Lower lobe of right lung (tissue), 2 donors: ENCODE measurements around the gene RALB. TPM values are rescaled to one million over a fixed set of nuclear protein-coding genes. Genes with fewer than 3 reads are reported as not detected.

Experiments
- ATAC-seq, 2 donors: fragments of 200-7000 bp; cut with Tn5 transposase; one replicate each; pipeline ENCODE4 v1.9.1; 2020 to 2022; ENCODE audit warnings: mild to moderate bottlenecking in 2 of 2, moderate library complexity in 2 of 2
- DNase-seq: peaks from one replicate; pipeline ENCODE4 v3.0.0-alpha.2; 2020
- H3K27ac ChIP-seq: fragments of 200-600 bp; one replicate; pipeline ENCODE4 v1.8.0; 2022
- H3K27me3 ChIP-seq: fragments of 200-600 bp; one replicate; pipeline ENCODE4 v1.8.0; 2022; ENCODE audit warnings: low read depth
- H3K36me3 ChIP-seq: fragments of 200-600 bp; one replicate; pipeline ENCODE4 v1.8.0; 2022; ENCODE audit warnings: mild to moderate bottlenecking
- H3K4me1 ChIP-seq: fragments of 200-600 bp; one replicate; pipeline ENCODE4 v1.8.0; 2022
- H3K4me3 ChIP-seq: fragments of 200-600 bp; one replicate; pipeline ENCODE4 v1.8.0; 2022; ENCODE audit warnings: mild to moderate bottlenecking
- H3K9me3 ChIP-seq: fragments of 200-600 bp; one replicate; pipeline ENCODE4 v1.8.0; 2022
- CTCF ChIP-seq: fragments of 200-600 bp; IDR thresholded peaks from one replicate; pipeline ENCODE4 v1.8.0; 2022; ENCODE audit warnings: antibody characterized with exemption, mild to moderate bottlenecking
- intact Hi-C: fragments of 100-400 bp; cut with DNase I; formaldehyde crosslinking; loops from one replicate; pipeline ENCODE4 v1.11.0; 2022
- total RNA-seq: library from RNA; stranded (reverse); fragmentation: NEBNext Ultra II Directional; extraction: Animal tissue kit (Norgen Biotek cat#: 25700); gene quantifications from one replicate; pipeline ENCODE4 v1.2.1, GENCODE V29; 2021
- donor health status: DM: no; HTN: yes; CAD: no; lungs with severe emphysema.

Gene RALB
- total RNA-seq, 1 donor from 2014 or later, result 65.8 TPM

- peak; percentile 28 for DNase-seq
- intact Hi-C loops, result no loop called here
- no peaks in the 10 kb centered on the region for H3K36me3 ChIP-seq
- H3K4me3 ChIP-seq, result no peak overlapping the region
- no peaks in the 10 kb centered on the region for H3K9me3 ChIP-seq
- ATAC-seq, result no peak
- no peaks in the 10 kb centered on the region for H3K27me3 ChIP-seq
- no peak overlapping the region for H3K27ac ChIP-seq
- no peak for TF ChIP-seq CTCF
- peaks cover 32% of the 10 kb centered on the region for H3K4me1 ChIP-seq
Measured at GRCh38 chr2:120316528-120317179, 64.0 kb downstream of the RALB start.

DNA sequence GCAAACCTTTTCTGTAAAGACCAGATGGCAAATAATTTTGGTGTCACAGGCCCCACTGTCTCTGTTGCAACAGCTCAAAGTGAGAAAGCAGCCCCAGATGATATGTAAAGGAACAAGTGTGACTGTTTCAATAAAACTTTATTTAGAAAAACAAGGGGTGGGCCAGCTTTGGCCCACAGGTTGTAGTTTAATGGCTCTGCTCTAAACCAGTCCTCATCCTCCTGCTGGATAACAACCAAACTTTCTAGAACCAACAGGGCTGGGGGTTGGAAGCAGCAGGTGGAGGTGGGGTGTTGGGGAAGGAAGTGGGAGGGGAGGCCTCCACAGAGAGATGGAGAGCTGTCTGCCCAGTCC is 64.5 kb downstream of the RALB start:
- no peak overlapping the region for H3K27ac ChIP-seq
- ATAC-seq, result no peak
- no peaks in the 10 kb centered on the region for H3K36me3 ChIP-seq
- intact Hi-C loops, result no loop called here
- DNase-seq, result no peak
- H3K9me3 ChIP-seq, result no peaks in the 10 kb centered on the region
- no peaks in the 10 kb centered on the region for H3K27me3 ChIP-seq
- H3K4me1 ChIP-seq, result peaks cover 32% of the 10 kb centered on the region
- TF ChIP-seq CTCF, result no peak
- no peak overlapping the region for H3K4me3 ChIP-seq

DNA sequence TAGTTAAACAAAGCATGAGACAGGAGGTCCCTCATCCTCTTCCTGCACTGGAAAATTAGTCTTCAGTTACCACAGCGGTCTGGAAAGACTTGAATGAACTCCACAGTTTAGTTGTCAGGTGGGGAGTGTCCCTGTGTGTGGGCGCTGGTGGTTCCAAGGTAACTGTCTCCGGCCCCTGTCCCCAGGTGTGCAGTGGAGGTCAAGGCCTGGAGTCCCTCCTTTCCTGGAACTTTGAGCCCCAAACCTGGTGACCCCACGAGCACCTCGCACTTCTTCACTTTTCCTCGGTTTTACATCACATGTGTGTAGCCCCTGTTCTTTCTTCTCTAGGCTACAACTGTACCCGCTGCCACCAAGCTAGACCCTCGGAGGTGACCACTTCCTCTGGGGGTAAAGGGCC is 65.3 kb downstream of the RALB start:
- no peaks in the 10 kb centered on the region for H3K27me3 ChIP-seq
- peaks cover 26% of the 10 kb centered on the region for H3K4me1 ChIP-seq
- no peaks in the 10 kb centered on the region for H3K36me3 ChIP-seq
- H3K4me3 ChIP-seq, result no peak overlapping the region
- ATAC-seq, result no peak
- intact Hi-C loops, result no loop called here
- DNase-seq, result peak; percentile 16
- no peak overlapping the region for H3K27ac ChIP-seq
- H3K9me3 ChIP-seq, result no peaks in the 10 kb centered on the region
- no peak for TF ChIP-seq CTCF

GRCh38 chr2:120318626-120319025 is 66.0 kb downstream of the RALB start:
- no peak overlapping the region for H3K27ac ChIP-seq
- intact Hi-C loops, result no loop called here
- DNase-seq (peak; percentile 41), ATAC-seq (no peak)
- no peaks in the 10 kb centered on the region for H3K27me3 ChIP-seq
- TF ChIP-seq CTCF, result no peak
- no peaks in the 10 kb centered on the region for H3K36me3 ChIP-seq
- H3K4me1 ChIP-seq, result peaks cover 23% of the 10 kb centered on the region
- H3K4me3 ChIP-seq, result no peak overlapping the region
- no peaks in the 10 kb centered on the region for H3K9me3 ChIP-seq

- DNase-seq, result peak; percentile 35
Measured at GRCh38 chr2:120319123-120319522, 66.5 kb downstream of the RALB start.

More at GRCh38 chr2:120319123-120319522, 66.5 kb downstream of the RALB start:
- ATAC-seq, result no peak
- Histone ChIP-seq H3K36me3 (no peaks in the 10 kb centered on the region), H3K9me3 (no peaks in the 10 kb centered on the region), H3K4me3 (no peak overlapping the region), H3K27me3 (no peaks in the 10 kb centered on the region), H3K4me1 (peaks cover 20% of the 10 kb centered on the region), H3K27ac (no peak overlapping the region)
- no peak for TF ChIP-seq CTCF
- intact Hi-C loops, result no loop called here
